ENCODE measurements around the gene RASGRF1. TPM values are rescaled to one million over a fixed set of nuclear protein-coding genes. Genes with fewer than 3 reads are reported as not detected.

RASGRF1 gene
- total and polyA plus RNA-seq, 9 of the 15 experiments (the other 6 are each of a cell fraction or from before 2014, with no cell fraction given), result 0.03 to 0.58 (median 0.06) TPM; not detected in 1

GRCh38 chr15:78944669-78945407, 145.7 kb downstream of the RASGRF1 start, which contains the start of gene CTSH (continued):
- no peak for TF ChIP-seq FUS (optimal IDR thresholded peaks at IDR 0.05; ENCODE audit: low read depth, low read length)
- peak; percentile 65 for TF ChIP-seq KDM5B (IDR thresholded peaks at IDR 0.05; ENCODE audit: insufficient replicate concordance, low read depth, low read length)
- peak; percentile 56; the same call in 1 of the 2 replicates for TF ChIP-seq GABPB1 (CRISPR knock-in tag; IDR thresholded peaks at IDR 0.05)
- TF ChIP-seq SMAD2 (IDR thresholded peaks at IDR 0.05; ENCODE audit: low read depth, low read length), result no peak
- TF ChIP-seq TEAD4 (IDR thresholded peaks at IDR 0.05; ENCODE audit: low read length), result peak; percentile 51; the same call in 1 of the 2 replicates
- TF ChIP-seq TEAD4 (CRISPR knock-in tag; IDR thresholded peaks at IDR 0.05; ENCODE audit: borderline replicate concordance), result no peak
- TF ChIP-seq KDM4B (IDR thresholded peaks at IDR 0.05; ENCODE audit: borderline replicate concordance in 2 of 2, low read depth in 1 of 2), result no peak
- TF ChIP-seq LCOR (CRISPR knock-in tag; IDR thresholded peaks at IDR 0.05), result 0 out of 2 replicates have a peak, but pooled peaks have one; percentile 51
- TF ChIP-seq TCF3 (CRISPR knock-in tag; IDR thresholded peaks at IDR 0.05), result peak; percentile 29; the same call in 1 of the 2 replicates
- no peak for TF ChIP-seq PBX2 (CRISPR knock-in tag; IDR thresholded peaks at IDR 0.05; ENCODE audit: low read depth)
- no peak for TF ChIP-seq PBX2 (tag; conservative IDR thresholded peaks at IDR 0.05; ENCODE audit: low read depth)
- no peak for TF ChIP-seq TCFL5 (CRISPR knock-in tag; conservative IDR thresholded peaks at IDR 0.05)
- 0 out of 2 replicates have a peak, but pooled peaks have one; percentile 22 for TF ChIP-seq NR4A1 (CRISPR knock-in tag; IDR thresholded peaks at IDR 0.05)
- no peak for TF ChIP-seq NR4A1 (tag; IDR thresholded peaks at IDR 0.05)
- no peak for TF ChIP-seq RBM15 (IDR thresholded peaks at IDR 0.05; ENCODE audit: insufficient read depth, low read length)
- TF ChIP-seq HMG20B (CRISPR knock-in tag; IDR thresholded peaks at IDR 0.05), result no peak
- TF ChIP-seq ZNF764 (CRISPR knock-in tag; IDR thresholded peaks at IDR 0.05; ENCODE audit: low read depth), result no peak
- TF ChIP-seq ZBTB26 (CRISPR knock-in tag; IDR thresholded peaks at IDR 0.05), result peak; percentile 73; the same call in 1 of the 2 replicates
- TF ChIP-seq PCBP2 (IDR thresholded peaks at IDR 0.05; ENCODE audit: low read depth, low read length, poor library complexity, severe bottlenecking), result no peak
- peak; percentile 50; the same call in 1 of the 2 replicates for TF ChIP-seq KLF1 (tag; IDR thresholded peaks at IDR 0.05)
- TF ChIP-seq DIDO1 (tag; IDR thresholded peaks at IDR 0.05; ENCODE audit: low read depth), result no peak
- no peak for TF ChIP-seq ARNT (IDR thresholded peaks at IDR 0.05)
- peak; percentile 34 for TF ChIP-seq POLR2B (IDR thresholded peaks at IDR 0.05; ENCODE audit: low read depth, partially characterized antibody)
- no peak for TF ChIP-seq MLX (CRISPR knock-in tag; conservative IDR thresholded peaks at IDR 0.05)
- no peak for TF ChIP-seq ZKSCAN3 (CRISPR knock-in tag; IDR thresholded peaks at IDR 0.05)
